T47D (cell line): Measurements from ENCODE around the gene PLIN5.
"Not testable (repeated sequence)": the region's sequence is repeated elsewhere in the genome, so short reads cannot be mapped to it uniquely, and the experiment has no call there.

Source experiments
- DNase-seq, 2 experiments: peaks; one replicate each; pipeline versions ENCODE4 v3.0.0 to v3.0.0-alpha.2; 2011 to 2012; ENCODE audit warnings: low read depth in 1 of 2, low spot score in 1 of 2
- JUND ChIP-seq: IDR thresholded peaks from 2 replicates; pipeline ENCODE4 v1.6.1; 2012; ENCODE audit warnings: low read depth
- in situ Hi-C: cut with HindIII; loops from 2 replicates; pipeline ENCODE4 v1.10.0; 2016; ENCODE audit warnings: low sequenced_read_pairs, low pct_unique_long_range_greater_than_20kb

PLIN5 gene

GRCh38 chr19:4533835-4534424, 1.1 kb downstream of the PLIN5 start:
- in situ Hi-C loops = no loop called here
- TF ChIP-seq JUND = no peak
- no peak for DNase-seq

DNA sequence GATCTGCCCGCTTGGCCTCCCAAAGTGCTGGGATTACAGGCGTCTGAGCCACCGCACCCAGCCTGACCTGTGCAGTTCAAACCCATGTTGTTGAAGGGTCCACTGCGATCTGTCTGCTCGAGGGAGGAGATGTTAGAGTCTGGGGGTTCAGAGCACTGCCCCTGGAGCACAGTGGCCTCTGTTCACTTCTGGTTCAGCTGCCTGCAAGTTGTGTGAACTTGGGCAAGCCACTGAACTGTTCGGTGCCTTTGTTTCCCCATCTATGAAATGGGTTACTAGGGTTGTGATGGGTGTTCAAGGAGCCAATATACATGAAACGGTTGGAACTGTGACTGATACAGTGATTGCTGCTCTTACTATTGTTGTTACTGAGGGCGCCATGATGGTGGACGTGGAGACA, 1.7 kb downstream of the PLIN5 start:
- TF ChIP-seq JUND = no peak
- no peak for DNase-seq
- in situ Hi-C loops = no loop called here

DNA sequence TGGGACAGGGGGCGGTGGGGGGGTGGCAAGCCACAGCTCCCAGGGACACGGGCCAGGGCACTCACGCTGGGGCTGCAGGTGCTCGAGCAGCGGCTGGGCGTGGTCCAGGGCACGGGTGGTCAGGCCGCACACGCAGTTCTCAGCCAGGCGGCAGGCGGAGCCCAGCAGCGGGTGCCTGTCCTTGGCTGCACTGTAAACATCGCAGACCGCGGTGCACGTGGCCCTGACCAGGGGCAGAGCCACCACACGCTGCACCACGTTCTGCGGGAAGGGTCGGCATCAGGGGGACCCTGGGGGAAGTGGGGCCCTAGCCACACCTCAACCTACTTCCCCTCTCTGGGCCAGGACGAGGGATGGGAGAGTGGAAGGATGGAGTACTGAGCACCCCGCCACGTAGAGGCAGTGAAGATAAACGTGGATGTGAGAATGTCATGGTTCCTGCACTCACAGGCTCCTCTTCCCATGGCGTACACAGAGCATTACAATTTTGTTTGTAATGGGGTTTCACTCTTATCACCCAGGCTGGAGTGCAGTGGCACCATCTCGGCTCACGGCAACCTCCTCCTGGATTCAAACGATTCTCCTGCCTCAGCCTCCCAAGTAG, 3.4 kb downstream of the PLIN5 start:
- in situ Hi-C loops = no loop called here
- no peak for DNase-seq

GRCh38 chr19:4529924-4530522, 5.0 kb downstream of the PLIN5 start:
- no peak for DNase-seq
- TF ChIP-seq JUND = no peak
- in situ Hi-C loops = no loop called here

More for the DNA sequence above, 3.4 kb downstream of the PLIN5 start:
- TF ChIP-seq JUND = no peak

- no peak for DNase-seq
- no peak for TF ChIP-seq JUND
- in situ Hi-C loops = no loop called here
Measured at GRCh38 chr19:4528843-4529242, 6.2 kb downstream of the PLIN5 start.

GRCh38 chr19:4527377-4527776, 7.6 kb downstream of the PLIN5 start:
- in situ Hi-C loops, DNase-seq: not testable (repeated sequence)

GRCh38 chr19:4525563-4526002, 9.4 kb downstream of the PLIN5 start:
- in situ Hi-C loops = no loop called here
- no peak for TF ChIP-seq JUND
- DNase-seq = no peak

DNA sequence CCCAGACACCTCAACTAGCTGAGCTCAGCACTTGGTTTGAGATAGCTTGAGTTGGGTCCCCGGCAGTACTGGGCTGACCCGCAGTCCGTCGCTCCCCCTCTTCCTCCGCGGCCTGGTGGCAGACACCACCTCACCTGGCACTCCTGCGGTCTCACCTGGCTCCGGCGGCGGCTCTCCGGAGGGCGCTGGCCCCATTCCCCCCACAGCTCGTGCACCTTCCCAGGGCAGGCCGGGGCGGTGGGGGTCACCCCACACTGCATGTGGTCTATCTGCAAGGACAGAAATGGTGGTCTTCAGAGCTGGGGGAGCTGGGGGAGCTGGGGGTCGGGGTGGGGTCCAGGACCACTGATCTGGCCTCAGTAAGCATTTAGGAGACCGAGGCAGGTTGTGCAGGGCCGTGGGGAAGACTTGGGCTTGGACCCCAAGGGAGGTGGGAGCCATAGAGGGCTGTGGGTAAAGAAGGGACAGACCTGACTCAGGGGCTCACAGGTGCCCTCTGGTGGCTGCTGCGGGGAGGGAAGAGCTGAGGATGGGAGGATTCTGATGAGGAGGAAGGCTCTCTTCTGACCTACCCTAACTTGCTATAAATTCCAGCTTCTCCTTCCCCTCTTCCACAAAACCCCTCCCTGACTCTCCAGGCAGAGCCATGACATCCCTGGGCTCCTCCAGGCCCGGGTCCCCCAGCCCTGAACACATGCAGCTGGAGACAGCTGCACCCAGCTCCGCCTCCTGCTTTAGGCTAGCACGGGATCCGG, 10.0 kb downstream of the PLIN5 start:
- peak; percentile 43 to 51 for DNase-seq
- in situ Hi-C loops = no loop called here
- no peak for TF ChIP-seq JUND

DNA sequence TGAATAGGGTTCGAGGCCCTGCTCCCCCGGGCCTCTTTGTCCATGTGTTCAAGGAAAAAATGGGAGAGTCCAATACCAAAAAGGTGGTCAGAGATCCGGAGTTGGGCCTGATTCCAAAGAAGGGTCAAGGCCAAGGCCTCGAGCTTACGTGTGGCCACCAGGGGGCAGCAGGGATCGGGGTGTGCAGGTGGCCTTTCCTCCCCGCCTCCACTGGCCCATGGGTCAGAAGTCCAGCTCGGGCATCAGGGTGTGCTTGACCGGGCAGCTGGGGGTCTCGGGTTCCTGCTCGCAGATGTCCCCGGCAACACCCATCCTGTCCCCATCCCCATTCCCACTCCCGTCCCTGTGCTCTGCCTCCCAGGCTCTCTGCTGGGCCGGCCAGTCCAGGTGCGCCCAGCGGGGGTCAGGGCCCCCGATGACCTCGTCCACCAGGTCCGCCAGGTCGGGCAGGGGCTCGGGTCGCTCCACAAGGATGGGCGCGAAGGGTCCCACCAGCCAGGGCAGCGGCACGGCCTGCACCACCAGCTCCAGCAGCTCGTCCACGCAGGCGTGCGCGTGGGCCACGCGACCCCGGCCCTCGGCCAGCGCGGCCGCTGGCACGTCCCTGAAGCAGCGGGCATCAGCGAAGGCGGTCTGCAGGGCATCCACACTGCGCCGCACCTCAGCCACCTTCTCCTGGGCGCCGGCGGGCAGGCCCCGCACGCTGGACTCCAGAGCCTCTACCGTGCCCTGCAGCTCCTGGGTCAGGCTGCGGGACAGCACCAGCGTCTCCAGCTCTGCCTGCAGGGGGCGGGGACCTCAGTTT, 11.5 kb downstream of the PLIN5 start:
- peak; percentile 40 to 53 for DNase-seq

GRCh38 chr19:4522291-4523002, 12.6 kb downstream of the PLIN5 start:
- DNase-seq = no peak
- in situ Hi-C loops = no loop called here
- no peak for TF ChIP-seq JUND

More for the DNA sequence above, 11.5 kb downstream of the PLIN5 start:
- in situ Hi-C loops = no loop called here
- no peak for TF ChIP-seq JUND

GRCh38 chr19:4521888-4522242, 13.2 kb downstream of the PLIN5 start:
- no peak for DNase-seq
- in situ Hi-C loops = no loop called here
- no peak for TF ChIP-seq JUND
